SU-DHL-6 (cell line): ENCODE results near the gene ACSL6.

Source experiments
- H2AFZ ChIP-seq: fragments of 200-600 bp; sonication (generic); 2 replicates; pipeline ENCODE4 v1.6.1; 2014; ENCODE audit warnings: low read depth, mild to moderate bottlenecking, moderate library complexity, mixed read lengths, antibody characterized with exemption, low read length; ENCODE audit not compliant: severe bottlenecking
- H3F3A ChIP-seq: fragments of 200-600 bp; shearing (Covaris generic); 2 replicates; pipeline ENCODE4 v1.6.0; 2016; ENCODE audit warnings: antibody characterized with exemption, mild to moderate bottlenecking; ENCODE audit not compliant: insufficient read depth
- H3K27ac ChIP-seq: fragments of 200-600 bp; sonication (generic); 2 replicates; pipeline ENCODE4 v1.5.1; 2016; ENCODE audit warnings: low read depth, mild to moderate bottlenecking, low read length, moderate library complexity, mixed read lengths
- H3K27me3 ChIP-seq: fragments of 200-600 bp; sonication (generic), shearing (Covaris generic); 2 replicates; pipeline ENCODE4 v1.6.0; 2014; ENCODE audit warnings: mild to moderate bottlenecking, low read length
- H3K36me3 ChIP-seq: fragments of 200-600 bp; sonication (generic); 2 replicates; pipeline ENCODE4 v1.6.1; 2014; ENCODE audit warnings: mild to moderate bottlenecking, low read length, mixed read lengths
- H3K4me2 ChIP-seq: fragments of 300-600, 200-600 bp; shearing (Covaris generic), sonication (generic); 2 replicates; pipeline ENCODE4 v1.6.0; 2014; ENCODE audit warnings: low read length, low read depth, mild to moderate bottlenecking; ENCODE audit not compliant: poor library complexity, severe bottlenecking
- H3K4me3 ChIP-seq: fragments of 200-600 bp; sonication (generic); 2 replicates; pipeline ENCODE4 v1.5.1; 2014; ENCODE audit warnings: antibody characterized with exemption, low read length, mild to moderate bottlenecking, mixed read lengths; ENCODE audit not compliant: insufficient read depth, poor library complexity, severe bottlenecking
- H3K79me2 ChIP-seq: fragments of 200-600 bp; sonication (generic); 2 replicates; pipeline ENCODE4 v1.6.1; 2014; ENCODE audit warnings: mild to moderate bottlenecking, low read length, moderate library complexity; ENCODE audit not compliant: insufficient read depth
- H3K9ac ChIP-seq: fragments of 200-600 bp; sonication (generic); 2 replicates; pipeline ENCODE4 v1.7.0; 2014; ENCODE audit warnings: mild to moderate bottlenecking, low read length
- H3K9me2 ChIP-seq: fragments of 200-600 bp; sonication (generic); replicated peaks from 2 replicates; pipeline ENCODE4 v1.6.1; 2014; ENCODE audit warnings: low read length; ENCODE audit not compliant: insufficient read depth
- H3K9me3 ChIP-seq: fragments of 200-600 bp; sonication (generic); 2 replicates; pipeline ENCODE4 v1.6.1; 2014; ENCODE audit warnings: low read length, mixed read lengths; ENCODE audit not compliant: insufficient read depth
- H4K20me1 ChIP-seq: fragments of 200-600 bp; sonication (generic); 2 replicates; pipeline ENCODE4 v1.6.1; 2014; ENCODE audit warnings: low read depth, mild to moderate bottlenecking, antibody characterized with exemption, low read length, moderate library complexity, mixed read lengths
- CTCF ChIP-seq: fragments of 200-600 bp; sonication (generic); IDR thresholded peaks from one replicate; pipeline ENCODE4 v1.5.1; 2017; ENCODE audit warnings: antibody characterized with exemption, mild to moderate bottlenecking, low read length, moderate library complexity; ENCODE audit not compliant: insufficient read depth, poor library complexity, severe bottlenecking
- EZH2phosphoT487 ChIP-seq: fragments of 200-600 bp; sonication (generic), shearing (Covaris generic); conservative IDR thresholded peaks from 2 replicates; pipeline ENCODE4 v1.6.1; 2018; ENCODE audit warnings: mild to moderate bottlenecking, antibody characterized with exemption, low read length, moderate library complexity, mixed read lengths

Gene ACSL6

GRCh38 chr5:131997026-131997726, 14.3 kb downstream of the ACSL6 start:
- Histone ChIP-seq H3K4me2 (no peak overlapping the region), H3K9me3 (no peaks in the 10 kb centered on the region)

GRCh38 chr5:131996210-131997025, 15.0 kb downstream of the ACSL6 start:
- Histone ChIP-seq H3K79me2 (no peaks in the 10 kb centered on the region), H3K4me2 (no peak overlapping the region), H3K9ac (no peak overlapping the region), H3K9me3 (no peaks in the 10 kb centered on the region), H3F3A (no peaks in the 10 kb centered on the region), H3K9me2 (no peaks in the 10 kb centered on the region), H3K27ac (no peak overlapping the region), H3K36me3 (no peaks in the 10 kb centered on the region), H3K27me3 (no peaks in the 10 kb centered on the region), H2AFZ (no peak overlapping the region), H4K20me1 (no peaks in the 10 kb centered on the region), H3K4me3 (no peak overlapping the region)
- TF ChIP-seq CTCF: no peak
- TF ChIP-seq EZH2phosphoT487: no peak

More at GRCh38 chr5:131997026-131997726, 14.3 kb downstream of the ACSL6 start:
- Histone ChIP-seq H3K9ac (no peak overlapping the region), H3K4me3 (no peak overlapping the region), H3K36me3 (no peaks in the 10 kb centered on the region), H3K27me3 (no peaks in the 10 kb centered on the region), H3K79me2 (no peaks in the 10 kb centered on the region), H2AFZ (no peak overlapping the region), H3K27ac (no peak overlapping the region), H3K9me2 (no peaks in the 10 kb centered on the region), H4K20me1 (no peaks in the 10 kb centered on the region), H3F3A (no peaks in the 10 kb centered on the region)
- TF ChIP-seq EZH2phosphoT487 (no peak), CTCF (no peak)

- TF ChIP-seq EZH2phosphoT487 (no peak), CTCF (no peak)
- Histone ChIP-seq H3K9me2 (no peaks in the 10 kb centered on the region), H3K27ac (no peak overlapping the region), H3K36me3 (no peaks in the 10 kb centered on the region), H3K9me3 (no peaks in the 10 kb centered on the region), H3K4me3 (no peak overlapping the region), H3K79me2 (no peaks in the 10 kb centered on the region), H3F3A (no peaks in the 10 kb centered on the region), H3K27me3 (no peaks in the 10 kb centered on the region), H4K20me1 (no peaks in the 10 kb centered on the region), H2AFZ (no peak overlapping the region), H3K4me2 (no peak overlapping the region), H3K9ac (no peak overlapping the region)
These were observed 16.8 kb downstream of the ACSL6 start for GRCh38 chr5:131994533-131995226.
